IMR-90 (cell line): ENCODE data around the gene RGS9BP. TPM values are rescaled to one million over a fixed set of nuclear protein-coding genes. Genes with fewer than 3 reads are reported as not detected.

Experiments
- ATAC-seq: fragments of 200-7000 bp; cut with Tn5 transposase; 2 replicates; pipeline ENCODE4 v1.9.1; 2020; ENCODE audit warnings: low read depth, mild to moderate bottlenecking, moderate library complexity
- BruUV-seq: library from RNA; stranded (reverse); fragments of 400-500 nt; replicated peaks from 2 replicates; lab custom pipeline; 2021; lab: Mats Ljungman, UMichigan
- CTCF ChIA-PET: fragments of 300-600 bp; formaldehyde crosslinking; extraction: SDS; loops from one replicate; lab custom pipeline; 2021; ENCODE audit warnings: antibody characterized with exemption; lab: Yijun Ruan, JAX
- POLR2A ChIA-PET: fragments of 300-600 bp; sonication (Branson Sonifier 250); formaldehyde crosslinking; loops from one replicate; lab custom pipeline; 2022; ENCODE audit warnings: antibody characterized with exemption; ENCODE audit not compliant: unreplicated experiment; lab: Charles Lee
- DNase-seq: peaks from one replicate; pipeline ENCODE4 v3.0.0; 2013
- H2AFZ ChIP-seq: replicated peaks from 2 replicates; pipeline ENCODE3; 2013; ENCODE audit warnings: low read length, mild to moderate bottlenecking; ENCODE audit not compliant: poor library complexity
- H2AK5ac ChIP-seq: 2 replicates; pipeline ENCODE4 v1.6.1; 2013; ENCODE audit warnings: low read depth, low read length, inconsistent platforms
- H2AK9ac ChIP-seq: replicated peaks from 2 replicates; pipeline ENCODE3; 2013; ENCODE audit warnings: mild to moderate bottlenecking, low read depth, low read length, moderate library complexity; ENCODE audit not compliant: poor library complexity
- H2BK120ac ChIP-seq: 2 replicates; pipeline ENCODE4 v1.6.1; 2013; ENCODE audit warnings: low read depth, low read length, inconsistent platforms
- H2BK15ac ChIP-seq: 3 replicates; pipeline ENCODE4 v1.6.1; 2013; ENCODE audit warnings: low read depth, low read length, inconsistent platforms
- H2BK20ac ChIP-seq: 2 replicates; pipeline ENCODE4 v1.6.1; 2013; ENCODE audit warnings: low read depth, mild to moderate bottlenecking, inconsistent platforms, low read length, moderate library complexity
- H2BK5ac ChIP-seq: 2 replicates; pipeline ENCODE4 v1.6.1; 2013; ENCODE audit warnings: mild to moderate bottlenecking, low read depth, low read length, inconsistent platforms; ENCODE audit not compliant: poor library complexity, severe bottlenecking
- H3K14ac ChIP-seq: replicated peaks from 2 replicates; pipeline ENCODE4 v1.6.1; 2013; ENCODE audit warnings: low read depth, low read length, inconsistent platforms
- H3K18ac ChIP-seq: 2 replicates; pipeline ENCODE4 v1.6.1; 2013; ENCODE audit warnings: low read depth, low read length, control low read depth
- H3K23ac ChIP-seq: 2 replicates; pipeline ENCODE4 v1.6.1; 2013; ENCODE audit warnings: low read depth, low read length, inconsistent platforms
- H3K27ac ChIP-seq: 2 replicates; pipeline ENCODE4 v1.5.1; 2013; ENCODE audit warnings: mild to moderate bottlenecking, control low read depth, low read length; ENCODE audit not compliant: insufficient read depth
- H3K27me3 ChIP-seq: 2 replicates; pipeline ENCODE4 v1.6.1; 2013; ENCODE audit warnings: low read length; ENCODE audit not compliant: control insufficient read depth, insufficient read depth
- H3K36me3 ChIP-seq: 2 replicates; pipeline ENCODE4 v1.6.1; 2013; ENCODE audit warnings: low read length, mixed read lengths; ENCODE audit not compliant: control insufficient read depth, insufficient read depth
- H3K4ac ChIP-seq: 2 replicates; pipeline ENCODE4 v1.6.1; 2013; ENCODE audit warnings: low read depth, low read length, inconsistent platforms
- H3K4me1 ChIP-seq: 2 replicates; pipeline ENCODE4 v1.6.1; 2013; ENCODE audit warnings: low read length, mixed read lengths; ENCODE audit not compliant: control insufficient read depth, insufficient read depth
- H3K4me2 ChIP-seq: 2 replicates; pipeline ENCODE4 v1.6.1; 2013; ENCODE audit warnings: low read depth, mild to moderate bottlenecking, control low read depth, low read length, moderate library complexity
- H3K4me3 ChIP-seq: 2 replicates; pipeline ENCODE4 v1.5.1; 2013; ENCODE audit warnings: low read depth, mild to moderate bottlenecking, control low read depth, low read length, moderate library complexity; ENCODE audit not compliant: insufficient read depth
- H3K56ac ChIP-seq: 2 replicates; pipeline ENCODE4 v1.6.1; 2013; ENCODE audit warnings: low read length, inconsistent platforms; ENCODE audit not compliant: insufficient read depth; ENCODE audit errors: extremely low read depth
- H3K79me1 ChIP-seq, 2 experiments: 2 replicates each; pipeline ENCODE4 v1.6.1; 2013; ENCODE audit warnings: low read length in 2 of 2, inconsistent platforms in 1 of 2, low read depth in 1 of 2
- H3K9ac ChIP-seq: 2 replicates; pipeline ENCODE4 v1.6.1; 2013; ENCODE audit warnings: low read depth, low read length, control low read depth
- H3K9me1 ChIP-seq: 2 replicates; pipeline ENCODE4 v1.6.1; 2013; ENCODE audit warnings: low read length, inconsistent platforms; ENCODE audit not compliant: insufficient read depth
- H3K9me3 ChIP-seq: 2 replicates; pipeline ENCODE4 v1.6.1; 2013; ENCODE audit warnings: low read length; ENCODE audit not compliant: control insufficient read depth, insufficient read depth
- H4K20me1 ChIP-seq: 2 replicates; pipeline ENCODE4 v1.6.1; 2013; ENCODE audit warnings: low read length, inconsistent platforms; ENCODE audit not compliant: insufficient read depth
- H4K5ac ChIP-seq: 2 replicates; pipeline ENCODE4 v1.6.1; 2013; ENCODE audit warnings: mild to moderate bottlenecking, low read depth, low read length, control low read depth
- H4K8ac ChIP-seq, 2 experiments: 2 replicates each; pipeline ENCODE4 v1.6.1; 2013; ENCODE audit warnings: low read depth in 2 of 2, low read length in 2 of 2, control low read depth in 1 of 2, inconsistent platforms in 1 of 2
- H4K91ac ChIP-seq: 2 replicates; pipeline ENCODE4 v1.6.1; 2013; ENCODE audit warnings: low read depth, low read length, inconsistent platforms; ENCODE audit not compliant: insufficient read depth
- BHLHE40 ChIP-seq: fragments of 150-350 bp; IDR thresholded peaks from 2 replicates; pipeline ENCODE4 v1.6.1; 2016; ENCODE audit warnings: mild to moderate bottlenecking, low read depth, low read length
- CEBPB ChIP-seq: IDR thresholded peaks from 2 replicates; pipeline ENCODE4 v1.6.1; 2012; ENCODE audit warnings: low read depth, low read length, improper control_type of control experiment
- CHD1 ChIP-seq: IDR thresholded peaks from 2 replicates; pipeline ENCODE4 v1.6.1; 2012; ENCODE audit warnings: low read depth, low read length, improper control_type of control experiment
- CTCF ChIP-seq: conservative IDR thresholded peaks from 2 replicates; pipeline ENCODE4 v1.5.1; 2012; ENCODE audit warnings: mild to moderate bottlenecking, low read depth, low read length, improper control_type of control experiment
- ELK1 ChIP-seq: fragments of 150-350 bp; IDR thresholded peaks from 2 replicates; pipeline ENCODE4 v1.6.1; 2016; ENCODE audit warnings: low read depth, mild to moderate bottlenecking, low read length, moderate library complexity, borderline replicate concordance
- FOS ChIP-seq: fragments of 150-350 bp; IDR thresholded peaks from 2 replicates; pipeline ENCODE4 v1.6.1; 2016; ENCODE audit warnings: low read depth, low read length
- MAFK ChIP-seq: IDR thresholded peaks from 2 replicates; pipeline ENCODE4 v1.6.1; 2012; ENCODE audit warnings: low read depth, low read length, improper control_type of control experiment
- MAZ ChIP-seq: IDR thresholded peaks from 2 replicates; pipeline ENCODE4 v1.6.1; 2012; ENCODE audit warnings: low read depth, mild to moderate bottlenecking, low read length, improper control_type of control experiment, moderate library complexity, borderline replicate concordance
- NFE2L2 ChIP-seq: fragments of 150-350 bp; IDR thresholded peaks from 2 replicates; pipeline ENCODE4 v1.6.1; 2016; ENCODE audit warnings: low read depth, mild to moderate bottlenecking, low read length
- POLR2A ChIP-seq: IDR thresholded peaks from 2 replicates; pipeline ENCODE4 v1.6.1; 2012; ENCODE audit warnings: mild to moderate bottlenecking, low read depth, low read length
- RAD21 ChIP-seq: IDR thresholded peaks from 2 replicates; pipeline ENCODE4 v1.6.1; 2012; ENCODE audit warnings: low read length, improper control_type of control experiment
- RCOR1 ChIP-seq: IDR thresholded peaks from 2 replicates; pipeline ENCODE4 v1.6.1; 2012; ENCODE audit warnings: mild to moderate bottlenecking, low read length, improper control_type of control experiment; ENCODE audit not compliant: insufficient replicate concordance
- RFX5 ChIP-seq: IDR thresholded peaks from 2 replicates; pipeline ENCODE4 v1.8.0; 2012; ENCODE audit warnings: low read depth, mild to moderate bottlenecking, low read length, moderate library complexity
- SMC3 ChIP-seq: fragments of 150-350 bp; IDR thresholded peaks from 2 replicates; pipeline ENCODE4 v1.6.1; 2016; ENCODE audit warnings: low read depth, mild to moderate bottlenecking, antibody characterized with exemption, low read length, moderate library complexity
- USF2 ChIP-seq: fragments of 150-350 bp; IDR thresholded peaks from 2 replicates; pipeline ENCODE4 v1.6.1; 2017; ENCODE audit warnings: mild to moderate bottlenecking, antibody characterized with exemption, low read length, low read depth
- WGBS, 2 experiments: methylation state at CpG; one replicate each; pipeline versions ENCODE4 v1.1.5 to v1.1.7; 2013; ENCODE audit warnings: missing lambda C conversion rate in 2 of 2; ENCODE audit not compliant: insufficient read length in 1 of 2; ENCODE audit errors: extremely low coverage in 2 of 2; 5-methylcytosine and 5-hydroxymethylcytosine counted together
- dilution Hi-C: fragments of 300-500 bp; cut with HindIII; formaldehyde crosslinking; loops from one replicate; pipeline ENCODE4 v1.14.3; 2018; ENCODE audit warnings: low sequenced_read_pairs; ENCODE audit not compliant: unreplicated experiment
- in situ Hi-C: fragments of 300-500 bp; cut with MboI; formaldehyde crosslinking; loops from 3 replicates; pipeline ENCODE4 v1.14.3; 2019; ENCODE audit warnings: low sequenced_read_pairs, inconsistent platforms, mixed read lengths
- intact Hi-C: fragments of 100-400 bp; cut with micrococcal nuclease; formaldehyde crosslinking; loops from 2 replicates; pipeline ENCODE4 v1.10.0; 2022
- polyA plus RNA-seq, 3 experiments: library from polyadenylated mRNA; depleted of rRNA; stranded (reverse); fragments of >200 nt; gene quantifications; 2 replicates each; pipeline ENCODE4 v1.2.3, GENCODE V29; 2012; ENCODE audit warnings: low replicate concordance in 1 of 3
- total RNA-seq: library from RNA; depleted of rRNA; stranded (reverse); fragments of >200 nt; gene quantifications from 2 replicates; pipeline ENCODE4 v1.2.3, GENCODE V29; 2012

The RGS9BP gene
- total and polyA plus RNA-seq, 2 of the 4 experiments (the other 2 are of a cell fraction) = 0.03 to 0.18 TPM

GRCh38 chr19:32669310-32669709 lies 6.3 kb upstream of the RGS9BP start:
- no peak overlapping the region for H2BK15ac ChIP-seq
- ChIA-PET CTCF (no interaction called here), POLR2A (no interaction called here)
- H3K36me3 ChIP-seq = peaks cover 4% of the 10 kb centered on the region; the same call in 1 of the 2 replicates
- no peak overlapping the region for H3K27ac ChIP-seq
- intact Hi-C loops = no loop called here
- H3K27me3 ChIP-seq = no peaks in the 10 kb centered on the region
- H3K79me1 ChIP-seq = peaks cover 39 to 74% of the 10 kb centered on the region in 2 experiments
- H2BK120ac ChIP-seq = no peak overlapping the region
- in situ Hi-C loops = no loop called here
- no peak overlapping the region for H3K56ac ChIP-seq
- H2AK9ac ChIP-seq = no peak overlapping the region
- 94% methylated on average over 3 of the region's 3 CpGs; no CpG with 5 or more reads in 1 of the 2 experiments for WGBS, 2 experiments
- H3K14ac ChIP-seq = no peak overlapping the region
- no peak overlapping the region for H2AFZ ChIP-seq
- H4K20me1 ChIP-seq = peaks cover 59% of the 10 kb centered on the region
- no peaks in the 10 kb centered on the region for H3K9me3 ChIP-seq
- H3K9ac ChIP-seq = no peak overlapping the region
- H4K91ac ChIP-seq = no peak overlapping the region
- H2BK20ac ChIP-seq = no peak overlapping the region
- no peak overlapping the region for H3K4me2 ChIP-seq
- no peak overlapping the region for H3K4ac ChIP-seq
- no peak overlapping the region for H4K5ac ChIP-seq
- H3K18ac ChIP-seq = no peak overlapping the region
- no peak overlapping the region for H3K23ac ChIP-seq
- peaks cover 14% of the 10 kb centered on the region for H3K9me1 ChIP-seq
- no peak overlapping the region for H2AK5ac ChIP-seq
- dilution Hi-C loops = no loop called here
- no peak for ATAC-seq
- no peak for DNase-seq
- no peak overlapping the region for H3K4me3 ChIP-seq
- H2BK5ac ChIP-seq = no peak overlapping the region
- peaks cover 11% of the 10 kb centered on the region; the same call in 1 of the 2 replicates for H3K4me1 ChIP-seq
- TF ChIP-seq RAD21 (no peak), CTCF (no peak), CHD1 (no peak), CEBPB (no peak), FOS (no peak), RCOR1 (no peak), NFE2L2 (no peak), USF2 (no peak), SMC3 (no peak), RFX5 (no peak), ELK1 (no peak), MAZ (no peak), POLR2A (no peak), MAFK (no peak), BHLHE40 (no peak)
- no peak overlapping the region for H4K8ac ChIP-seq
- BruUV-seq = no TSS peak
